ENCODE results near the gene PROKR1. TPM values are rescaled to one million over a fixed set of nuclear protein-coding genes. Genes with fewer than 3 reads are reported as not detected.

Gene PROKR1
- total and polyA plus RNA-seq, 2 donors (not counting 1 experiment from before 2014, with no cell fraction given), result 0.01 TPM; not detected in 1

DNA sequence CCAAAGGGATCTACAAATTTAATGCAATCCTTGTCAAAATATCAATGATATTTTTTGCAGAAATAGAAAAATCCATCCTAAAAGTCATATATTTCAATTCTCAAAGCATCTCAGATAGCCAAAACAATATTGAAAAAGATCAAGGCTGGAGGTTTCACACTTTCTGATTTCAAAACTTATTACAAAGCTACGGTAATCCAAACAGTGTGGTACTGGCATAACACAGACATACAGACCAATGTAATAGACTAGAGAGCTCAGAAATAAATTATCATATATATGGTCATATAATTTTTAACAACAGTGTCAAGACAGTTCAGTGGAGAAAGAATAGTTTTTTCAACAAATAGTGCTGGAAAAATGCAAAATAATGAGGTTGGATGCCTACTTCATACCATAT, 40.3 kb upstream of the PROKR1 start:
- CTCF ChIA-PET, result no interaction called here

DNA sequence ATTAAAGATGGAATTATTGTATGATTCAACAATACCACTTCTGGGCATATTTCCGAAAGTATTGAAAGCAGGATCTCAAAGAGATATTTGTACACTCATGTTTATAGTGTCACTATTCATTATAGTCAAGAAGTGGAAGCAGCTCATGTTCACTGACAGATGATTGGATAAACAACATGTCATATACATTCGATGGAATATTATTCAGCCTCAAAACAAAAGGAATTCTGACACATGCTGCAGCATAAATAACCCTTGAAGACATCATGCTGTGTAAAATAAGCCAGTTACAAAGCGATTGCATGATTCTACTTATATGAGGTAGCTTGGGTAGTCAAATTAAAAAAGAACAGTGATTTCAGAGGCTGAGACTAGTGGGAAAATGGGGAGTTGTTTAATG, 39.3 kb upstream of the PROKR1 start:
- ATAC-seq (ENCODE audit: low read depth) (no peak), DNase-seq (no peak)
- Mint-ChIP-seq H3K4me1 (no peaks in the 10 kb centered on the region), H3K4me3 (no peak overlapping the region), H3K9me3 (ENCODE audit: insufficient read depth) (peaks cover 5% of the 10 kb centered on the region), H3K27ac (no peak overlapping the region), H3K27me3 (no peaks in the 10 kb centered on the region)
- TF ChIP-seq, protein P1, sequence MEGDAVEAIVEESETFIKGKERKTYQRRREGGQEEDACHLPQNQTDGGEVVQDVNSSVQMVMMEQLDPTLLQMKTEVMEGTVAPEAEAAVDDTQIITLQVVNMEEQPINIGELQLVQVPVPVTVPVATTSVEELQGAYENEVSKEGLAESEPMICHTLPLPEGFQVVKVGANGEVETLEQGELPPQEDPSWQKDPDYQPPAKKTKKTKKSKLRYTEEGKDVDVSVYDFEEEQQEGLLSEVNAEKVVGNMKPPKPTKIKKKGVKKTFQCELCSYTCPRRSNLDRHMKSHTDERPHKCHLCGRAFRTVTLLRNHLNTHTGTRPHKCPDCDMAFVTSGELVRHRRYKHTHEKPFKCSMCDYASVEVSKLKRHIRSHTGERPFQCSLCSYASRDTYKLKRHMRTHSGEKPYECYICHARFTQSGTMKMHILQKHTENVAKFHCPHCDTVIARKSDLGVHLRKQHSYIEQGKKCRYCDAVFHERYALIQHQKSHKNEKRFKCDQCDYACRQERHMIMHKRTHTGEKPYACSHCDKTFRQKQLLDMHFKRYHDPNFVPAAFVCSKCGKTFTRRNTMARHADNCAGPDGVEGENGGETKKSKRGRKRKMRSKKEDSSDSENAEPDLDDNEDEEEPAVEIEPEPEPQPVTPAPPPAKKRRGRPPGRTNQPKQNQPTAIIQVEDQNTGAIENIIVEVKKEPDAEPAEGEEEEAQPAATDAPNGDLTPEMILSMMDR (IDR thresholded peaks at IDR 0.05), result no peak
- TF ChIP-seq EZH2 (IDR thresholded peaks at IDR 0.05; ENCODE audit: borderline replicate concordance, insufficient read depth, low read depth, low read length, poor library complexity, severe bottlenecking), result no peak
- no peaks in the 10 kb centered on the region for H3K27me3 ChIP-seq (replicated peaks in 1 of 4; ENCODE audit: control extremely low read depth in 1 of 4, control insufficient read depth in 3 of 4, insufficient read depth in 4 of 4, low read length in 3 of 4)
- no peak overlapping the region for H3K4me2 ChIP-seq (replicated peaks; ENCODE audit: low read depth, low read length, poor library complexity, severe bottlenecking)
- no peak overlapping the region for H2AFZ ChIP-seq (ENCODE audit: insufficient read depth, low read depth, low read length, poor library complexity, severe bottlenecking)
- 100% methylated on average over 1 of the region's 3 CpGs for WGBS (ENCODE audit: insufficient coverage)
- intact Hi-C loops (cut with micrococcal nuclease), result no loop called here
- no peaks in the 10 kb centered on the region for H3K79me2 ChIP-seq (ENCODE audit: control insufficient read depth, insufficient read depth, low read length)
- no peak overlapping the region for H3K27ac ChIP-seq (ENCODE audit: low read length in 2 of 2)
- POLR2A ChIA-PET, result no interaction called here
- peaks cover 0 to 9% (median 5%) of the 10 kb centered on the region in 3 donors for H3K9me3 ChIP-seq (ENCODE audit: control extremely low read depth in 1 of 3, control insufficient read depth in 2 of 3, insufficient read depth in 1 of 3, low read length in 2 of 3)
- no peaks in the 10 kb centered on the region for H3K36me3 ChIP-seq (replicated peaks in 1 of 2; ENCODE audit: control extremely low read depth in 1 of 2, control insufficient read depth in 1 of 2, extremely low read depth in 1 of 2, insufficient read depth in 2 of 2, low read length in 1 of 2)
- no peak overlapping the region for H3K9ac ChIP-seq (ENCODE audit: low read length)
- H3K4me3 ChIP-seq (ENCODE audit: control extremely low read depth in 1 of 5, extremely low read depth in 1 of 5, insufficient read depth in 1 of 5, low read depth in 2 of 5, low read length in 4 of 5), result no peak overlapping the region
- no peaks in the 10 kb centered on the region for H4K20me1 ChIP-seq (ENCODE audit: control insufficient read depth, insufficient read depth, low read length, poor library complexity, severe bottlenecking)
- CTCF ChIA-PET, result interaction anchor here (0.8 kb wide), 1 partner anchor 9 kb away, joined by 4 read pairs; no protein-coding TSS in a partner anchor
- no peaks in the 10 kb centered on the region for H3K4me1 ChIP-seq (ENCODE audit: control insufficient read depth in 2 of 2, insufficient read depth in 2 of 2, low read length in 2 of 2)

More for the DNA sequence above, 40.3 kb upstream of the PROKR1 start:
- no peaks in the 10 kb centered on the region for H3K27me3 ChIP-seq (replicated peaks in 1 of 4; ENCODE audit: control extremely low read depth in 1 of 4, control insufficient read depth in 3 of 4, insufficient read depth in 4 of 4, low read length in 3 of 4)
- ATAC-seq (ENCODE audit: low read depth) (no peak), DNase-seq (no peak)
- peaks cover 5% of the 10 kb centered on the region for H3K9me3 Mint-ChIP-seq (ENCODE audit: insufficient read depth)
- POLR2A ChIA-PET, result no interaction called here
- no peaks in the 10 kb centered on the region for H3K4me1 ChIP-seq (ENCODE audit: control insufficient read depth in 2 of 2, insufficient read depth in 2 of 2, low read length in 2 of 2)
- peaks cover 0 to 9% (median 5%) of the 10 kb centered on the region in 3 donors for H3K9me3 ChIP-seq (ENCODE audit: control extremely low read depth in 1 of 3, control insufficient read depth in 2 of 3, insufficient read depth in 1 of 3, low read length in 2 of 3)
- no peak overlapping the region for H3K27ac ChIP-seq (ENCODE audit: low read length in 2 of 2)
- H3K4me3 ChIP-seq (ENCODE audit: control extremely low read depth in 1 of 5, extremely low read depth in 1 of 5, insufficient read depth in 1 of 5, low read depth in 2 of 5, low read length in 4 of 5), result no peak overlapping the region
- H3K36me3 ChIP-seq (replicated peaks in 1 of 2; ENCODE audit: control extremely low read depth in 1 of 2, control insufficient read depth in 1 of 2, extremely low read depth in 1 of 2, insufficient read depth in 2 of 2, low read length in 1 of 2), result no peaks in the 10 kb centered on the region
- no peak overlapping the region for H3K4me3 Mint-ChIP-seq
- no peak overlapping the region for H3K4me2 ChIP-seq (replicated peaks; ENCODE audit: low read depth, low read length, poor library complexity, severe bottlenecking)
- no peaks in the 10 kb centered on the region for H4K20me1 ChIP-seq (ENCODE audit: control insufficient read depth, insufficient read depth, low read length, poor library complexity, severe bottlenecking)
- no CpG with 5 or more reads among the region's 1 CpG for WGBS (ENCODE audit: insufficient coverage)
- H3K79me2 ChIP-seq (ENCODE audit: control insufficient read depth, insufficient read depth, low read length), result no peaks in the 10 kb centered on the region
- H2AFZ ChIP-seq (ENCODE audit: insufficient read depth, low read depth, low read length, poor library complexity, severe bottlenecking), result no peak overlapping the region
- TF ChIP-seq EZH2 (IDR thresholded peaks at IDR 0.05; ENCODE audit: borderline replicate concordance, insufficient read depth, low read depth, low read length, poor library complexity, severe bottlenecking), result no peak
- TF ChIP-seq, protein P1 (IDR thresholded peaks at IDR 0.05), result no peak
- H3K27me3 Mint-ChIP-seq, result no peaks in the 10 kb centered on the region
- intact Hi-C loops (cut with micrococcal nuclease), result no loop called here
- H3K4me1 Mint-ChIP-seq, result no peaks in the 10 kb centered on the region
- H3K9ac ChIP-seq (ENCODE audit: low read length), result no peak overlapping the region
- no peak overlapping the region for H3K27ac Mint-ChIP-seq

Measured in B cell (primary cell).